Measurements from ENCODE around the gene KANSL1L. TPM values are rescaled to one million over a fixed set of nuclear protein-coding genes. Genes with fewer than 3 reads are reported as not detected.
A peak's percentile ranks its signal among the peaks of the same experiment; 100 is the strongest.

Gene KANSL1L
- total and polyA plus RNA-seq, 2 experiments from 2014 or later = 2.6 to 13.2 TPM

GRCh38 chr2:209977386-209978239 lies 193.6 kb downstream of the KANSL1L start:
- no peak overlapping the region for H3K9ac ChIP-seq
- DNase-seq = peak; percentile 58
- in situ Hi-C loops (cut with MboI) = loop anchor here (5.0 kb wide), 1 partner anchor 220 kb away; no protein-coding TSS in a partner anchor

GRCh38 chr2:209976698-209977385 lies 194.4 kb downstream of the KANSL1L start:
- Histone ChIP-seq H3K9ac (no peak overlapping the region), H3K27ac (no peak overlapping the region), H3K9me2 (ENCODE audit: insufficient read depth) (no peaks in the 10 kb centered on the region), H2AFZ (no peak overlapping the region), H3K4me1 (ENCODE audit: insufficient read depth) (no peaks in the 10 kb centered on the region), H3K4me2 (ENCODE audit: unreplicated experiment) (no peak overlapping the region), H3K9me3 (ENCODE audit: low read depth) (no peaks in the 10 kb centered on the region), H3K36me3 (ENCODE audit: low read depth) (no peaks in the 10 kb centered on the region), H4K20me1 (ENCODE audit: insufficient read depth) (no peaks in the 10 kb centered on the region), H3K79me2 (ENCODE audit: insufficient read depth) (no peaks in the 10 kb centered on the region), H3K4me3 (no peak overlapping the region), H3F3A (ENCODE audit: insufficient read depth) (no peaks in the 10 kb centered on the region), H3K27me3 (replicated peaks; ENCODE audit: insufficient read depth) (no peaks in the 10 kb centered on the region)
- 61 to 65% methylated on average over 9 of the region's 9 CpGs for WGBS, 2 experiments (ENCODE audit: low coverage in 1 of 2, low lambda C conversion rate in 2 of 2, missing lambda C conversion rate in 2 of 2)
- TF ChIP-seq EZH2 (IDR thresholded peaks at IDR 0.05; ENCODE audit: insufficient read depth, poor library complexity, severe bottlenecking) (no peak), EZH2phosphoT487 (IDR thresholded peaks at IDR 0.05; ENCODE audit: insufficient read depth, low read depth) (no peak)
- no peak for DNase-seq
- in situ Hi-C loops (cut with MboI) = loop anchor here (5.0 kb wide), 1 partner anchor 220 kb away; no protein-coding TSS in a partner anchor

More at GRCh38 chr2:209977386-209978239, 193.6 kb downstream of the KANSL1L start:
- H2AFZ ChIP-seq = no peak overlapping the region
- TF ChIP-seq EZH2 (IDR thresholded peaks at IDR 0.05; ENCODE audit: insufficient read depth, poor library complexity, severe bottlenecking) = no peak
- no peak for TF ChIP-seq EZH2phosphoT487 (IDR thresholded peaks at IDR 0.05; ENCODE audit: insufficient read depth, low read depth)
- no peaks in the 10 kb centered on the region for H3F3A ChIP-seq (ENCODE audit: insufficient read depth)
- H3K9me2 ChIP-seq (ENCODE audit: insufficient read depth) = no peaks in the 10 kb centered on the region
- no peaks in the 10 kb centered on the region for H4K20me1 ChIP-seq (ENCODE audit: insufficient read depth)
- no peak overlapping the region for H3K4me2 ChIP-seq (ENCODE audit: unreplicated experiment)
- no peaks in the 10 kb centered on the region for H3K36me3 ChIP-seq (ENCODE audit: low read depth)
- H3K79me2 ChIP-seq (ENCODE audit: insufficient read depth) = no peaks in the 10 kb centered on the region
- no peak overlapping the region for H3K4me3 ChIP-seq
- H3K27me3 ChIP-seq (replicated peaks; ENCODE audit: insufficient read depth) = no peaks in the 10 kb centered on the region
- H3K27ac ChIP-seq = no peak overlapping the region
- H3K4me1 ChIP-seq (ENCODE audit: insufficient read depth) = no peaks in the 10 kb centered on the region
- WGBS, 2 experiments (ENCODE audit: low coverage in 1 of 2, low lambda C conversion rate in 2 of 2, missing lambda C conversion rate in 2 of 2) = 52 to 56% methylated on average over 2 of the region's 2 CpGs
- H3K9me3 ChIP-seq (ENCODE audit: low read depth) = no peaks in the 10 kb centered on the region

GRCh38 chr2:209974576-209974975 lies 196.6 kb downstream of the KANSL1L start:
- Histone ChIP-seq H3K4me3 (no peak overlapping the region), H4K20me1 (ENCODE audit: insufficient read depth) (no peaks in the 10 kb centered on the region), H3K79me2 (ENCODE audit: insufficient read depth) (no peaks in the 10 kb centered on the region), H3K4me2 (ENCODE audit: unreplicated experiment) (no peak overlapping the region), H3K27me3 (replicated peaks; ENCODE audit: insufficient read depth) (no peaks in the 10 kb centered on the region), H3F3A (ENCODE audit: insufficient read depth) (no peaks in the 10 kb centered on the region), H3K9me3 (ENCODE audit: low read depth) (no peaks in the 10 kb centered on the region), H2AFZ (no peak overlapping the region), H3K36me3 (ENCODE audit: low read depth) (no peaks in the 10 kb centered on the region), H3K9me2 (ENCODE audit: insufficient read depth) (no peaks in the 10 kb centered on the region), H3K4me1 (ENCODE audit: insufficient read depth) (no peaks in the 10 kb centered on the region), H3K27ac (no peak overlapping the region), H3K9ac (no peak overlapping the region)
- in situ Hi-C loops (cut with MboI) = loop anchor here (25.0 kb wide), 2 partner anchors 637 to 1562 kb away; partner anchors contain the start of gene PTH2R
- WGBS, 2 experiments (ENCODE audit: low coverage in 1 of 2, low lambda C conversion rate in 2 of 2, missing lambda C conversion rate in 2 of 2) = 5 to 8% methylated on average over 1 of the region's 1 CpG
- TF ChIP-seq EZH2 (IDR thresholded peaks at IDR 0.05; ENCODE audit: insufficient read depth, poor library complexity, severe bottlenecking) (no peak), EZH2phosphoT487 (IDR thresholded peaks at IDR 0.05; ENCODE audit: insufficient read depth, low read depth) (no peak)
- peak; percentile 44 for DNase-seq

- no peaks in the 10 kb centered on the region for H3K79me2 ChIP-seq (ENCODE audit: insufficient read depth)
- H4K20me1 ChIP-seq (ENCODE audit: insufficient read depth) = no peaks in the 10 kb centered on the region
- no peak overlapping the region for H3K4me3 ChIP-seq
- no peak overlapping the region for H2AFZ ChIP-seq
- WGBS, 2 experiments (ENCODE audit: low coverage in 1 of 2, low lambda C conversion rate in 2 of 2, missing lambda C conversion rate in 2 of 2) = 0 to 6% methylated on average over 1 of the region's 1 CpG
- DNase-seq = no peak
- TF ChIP-seq EZH2phosphoT487 (IDR thresholded peaks at IDR 0.05; ENCODE audit: insufficient read depth, low read depth) = no peak
- TF ChIP-seq EZH2 (IDR thresholded peaks at IDR 0.05; ENCODE audit: insufficient read depth, poor library complexity, severe bottlenecking) = no peak
- no peaks in the 10 kb centered on the region for H3K9me3 ChIP-seq (ENCODE audit: low read depth)
- no peaks in the 10 kb centered on the region for H3K9me2 ChIP-seq (ENCODE audit: insufficient read depth)
- no peak overlapping the region for H3K9ac ChIP-seq
- H3K36me3 ChIP-seq (ENCODE audit: low read depth) = no peaks in the 10 kb centered on the region
- H3K27me3 ChIP-seq (replicated peaks; ENCODE audit: insufficient read depth) = no peaks in the 10 kb centered on the region
- no peaks in the 10 kb centered on the region for H3K4me1 ChIP-seq (ENCODE audit: insufficient read depth)
- H3K4me2 ChIP-seq (ENCODE audit: unreplicated experiment) = no peak overlapping the region
- no peak overlapping the region for H3K27ac ChIP-seq
- in situ Hi-C loops (cut with MboI) = loop anchor here (25.0 kb wide), 2 partner anchors 636 to 1561 kb away; partner anchors contain the start of gene PTH2R
- no peaks in the 10 kb centered on the region for H3F3A ChIP-seq (ENCODE audit: insufficient read depth)
These were observed 197.9 kb downstream of the KANSL1L start for GRCh38 chr2:209973328-209973727.

Other genes starting within 250 kb of the KANSL1L start
- 80.9 and 100.0 TPM in 2 replicates for gene RPE, start 168.8 kb downstream of the KANSL1L start, total RNA-seq (2014; rRNA removed; shearing (Covaris generic))
- gene RPE, start 168.8 kb downstream of the KANSL1L start, polyA plus RNA-seq (2016; fragmentation: Nextera tagmentation; extraction: Ambion mirVana) = 51.4 and 51.9 TPM in 2 replicates
- not detected in 2 replicates for gene ACADL, start 54.0 kb upstream of the KANSL1L start, total RNA-seq (2014; rRNA removed; shearing (Covaris generic))
- not detected in 2 replicates for gene ACADL, start 54.0 kb upstream of the KANSL1L start, polyA plus RNA-seq (2016; fragmentation: Nextera tagmentation; extraction: Ambion mirVana)
- not detected in 2 replicates for gene MYL1, start 143.8 kb upstream of the KANSL1L start, total RNA-seq (2014; rRNA removed; shearing (Covaris generic))
- gene MYL1, start 143.8 kb upstream of the KANSL1L start, polyA plus RNA-seq (2016; fragmentation: Nextera tagmentation; extraction: Ambion mirVana) = not detected in 2 replicates

All from GM23248 (cell line).